HepG2 (cell line): ENCODE results near the gene SEMA3F. TPM values are rescaled to one million over a fixed set of nuclear protein-coding genes. Genes with fewer than 3 reads are reported as not detected.

ENCODE experiments used
- ARID2 ChIP-seq: sonication (generic); formaldehyde crosslinking; IDR thresholded peaks from 2 replicates; pipeline ENCODE4 v1.8.1; 2022; ENCODE audit warnings: mild to moderate bottlenecking, missing genetic modification reagents, borderline replicate concordance
- CREM ChIP-seq, 2 experiments: sonication (generic) in 1 of 2; formaldehyde crosslinking in 1 of 2; IDR thresholded peaks; 2 replicates each; pipeline versions ENCODE4 v1.4.0 to v1.6.1; 2016 to 2020; ENCODE audit warnings: antibody characterized with exemption in 1 of 2, mild to moderate bottlenecking in 1 of 2, missing genetic modification reagents in 1 of 2
- ELF4 ChIP-seq: sonication (generic); formaldehyde crosslinking; IDR thresholded peaks from 2 replicates; pipeline ENCODE4 v1.5.0; 2020; ENCODE audit warnings: missing genetic modification reagents, mild to moderate bottlenecking, moderate library complexity, borderline replicate concordance
- FOXC1 ChIP-seq: sonication (generic); formaldehyde crosslinking; IDR thresholded peaks from 2 replicates; pipeline ENCODE4 v1.8.0; 2022; ENCODE audit warnings: mild to moderate bottlenecking, missing genetic modification reagents, borderline replicate concordance
- HCFC1 ChIP-seq: fragments of 150-350 bp; IDR thresholded peaks from 2 replicates; pipeline ENCODE4 v1.6.1; 2014; ENCODE audit warnings: low read depth, low read length
- ISL2 ChIP-seq: sonication (generic); formaldehyde crosslinking; IDR thresholded peaks from 2 replicates; pipeline ENCODE4 v1.5.0; 2020; ENCODE audit warnings: missing genetic modification reagents
- MEIS2 ChIP-seq: sonication (generic); formaldehyde crosslinking; IDR thresholded peaks from 2 replicates; pipeline ENCODE4 v1.9.0; 2021; ENCODE audit warnings: mild to moderate bottlenecking, missing genetic modification reagents
- MTA3 ChIP-seq: sonication (generic); formaldehyde crosslinking; IDR thresholded peaks from 2 replicates; pipeline ENCODE4 v1.4.0; 2020; ENCODE audit warnings: missing genetic modification reagents
- NCOA5 ChIP-seq: sonication (generic); formaldehyde crosslinking; IDR thresholded peaks from 2 replicates; pipeline ENCODE4 v1.4.0; 2020; ENCODE audit warnings: missing genetic modification reagents
- REPIN1 ChIP-seq: sonication (generic); formaldehyde crosslinking; IDR thresholded peaks from 2 replicates; pipeline ENCODE4 v1.8.0; 2022; ENCODE audit warnings: missing genetic modification reagents, low read depth, mild to moderate bottlenecking, borderline replicate concordance
- SATB2 ChIP-seq: sonication (generic); formaldehyde crosslinking; IDR thresholded peaks from 2 replicates; pipeline ENCODE4 v1.5.0; 2020; ENCODE audit warnings: missing genetic modification reagents
- SIN3A ChIP-seq: IDR thresholded peaks from 2 replicates; pipeline ENCODE4 v1.6.1; 2011; ENCODE audit warnings: low read depth, mild to moderate bottlenecking, control low read depth, low read length, borderline replicate concordance
- TSC22D2 ChIP-seq: sonication (generic); formaldehyde crosslinking; IDR thresholded peaks from 2 replicates; pipeline ENCODE4 v1.5.1; 2020; ENCODE audit warnings: missing genetic modification reagents, mild to moderate bottlenecking, borderline replicate concordance
- ZFP36 ChIP-seq: fragments of 150-350 bp; IDR thresholded peaks from 2 replicates; pipeline ENCODE4 v1.6.1; 2018; ENCODE audit warnings: borderline replicate concordance, low read length, low read depth; ENCODE audit not compliant: partially characterized antibody
- ZNF263 ChIP-seq: sonication (generic); formaldehyde crosslinking; IDR thresholded peaks from 2 replicates; pipeline ENCODE4 v1.4.0; 2020; ENCODE audit warnings: missing genetic modification reagents
- ZNF33B ChIP-seq: sonication (generic); formaldehyde crosslinking; IDR thresholded peaks from 2 replicates; pipeline ENCODE4 v1.5.1; 2020; ENCODE audit warnings: mild to moderate bottlenecking, missing genetic modification reagents
- ZNF451 ChIP-seq: sonication (generic); formaldehyde crosslinking; IDR thresholded peaks from 2 replicates; pipeline ENCODE4 v1.5.0; 2020; ENCODE audit warnings: mild to moderate bottlenecking, missing genetic modification reagents
- ZSCAN20 ChIP-seq: sonication (generic); formaldehyde crosslinking; IDR thresholded peaks from 2 replicates; pipeline ENCODE4 v1.4.0; 2020; ENCODE audit warnings: missing genetic modification reagents, mild to moderate bottlenecking, borderline replicate concordance
- polyA plus RNA-seq, 8 experiments: library from polyadenylated mRNA; depleted of rRNA in 3 of 8; stranded (reverse) in 7 of 8; unstranded in 1 of 8; fragments of >200 nt; fragmentation: Illumina TruSeq in 4 of 8; extraction: Trizol in 4 of 8; gene quantifications; 2 replicates each; pipeline versions ENCODE4 v1.2.1 to v1.2.3, GENCODE V29; 2011 to 2016; ENCODE audit warnings: low read depth in 4 of 8, missing spikeins in 1 of 8, mixed read lengths in 1 of 8; ENCODE audit not compliant: insufficient read depth in 1 of 8
- total RNA-seq, 5 experiments: library from RNA; depleted of rRNA; stranded (reverse); fragments of >200 nt; fragmentation: Illumina TruSeq; extraction: Trizol; gene quantifications; 2 replicates each; pipeline ENCODE4 v1.2.3, GENCODE V29; 2016; ENCODE audit warnings: low read depth in 1 of 5
- TF ChIP-seq, protein P1 (sequence below): sonication (generic); formaldehyde crosslinking; IDR thresholded peaks from 2 replicates; pipeline ENCODE4 v1.5.0; 2020; ENCODE audit warnings: missing genetic modification reagents
- TF ChIP-seq, protein P2 (sequence below): fragments of 450-650 bp; IDR thresholded peaks from 2 replicates; pipeline ENCODE4 v1.6.1; 2017; ENCODE audit warnings: mild to moderate bottlenecking
- TF ChIP-seq, protein P3 (sequence below): IDR thresholded peaks from 2 replicates; pipeline ENCODE4 v1.6.1; 2018; ENCODE audit warnings: missing genetic modification reagents
- TF ChIP-seq, protein P4 (sequence below): sonication (generic); formaldehyde crosslinking; conservative IDR thresholded peaks from 2 replicates; pipeline ENCODE4 v1.4.0; 2020; ENCODE audit warnings: missing genetic modification reagents

The SEMA3F gene
- total and polyA plus RNA-seq, 2 of the 13 experiments (the other 11 are each of a cell fraction or from before 2014, with no cell fraction given): 7.6 to 17.2 TPM

DNA sequence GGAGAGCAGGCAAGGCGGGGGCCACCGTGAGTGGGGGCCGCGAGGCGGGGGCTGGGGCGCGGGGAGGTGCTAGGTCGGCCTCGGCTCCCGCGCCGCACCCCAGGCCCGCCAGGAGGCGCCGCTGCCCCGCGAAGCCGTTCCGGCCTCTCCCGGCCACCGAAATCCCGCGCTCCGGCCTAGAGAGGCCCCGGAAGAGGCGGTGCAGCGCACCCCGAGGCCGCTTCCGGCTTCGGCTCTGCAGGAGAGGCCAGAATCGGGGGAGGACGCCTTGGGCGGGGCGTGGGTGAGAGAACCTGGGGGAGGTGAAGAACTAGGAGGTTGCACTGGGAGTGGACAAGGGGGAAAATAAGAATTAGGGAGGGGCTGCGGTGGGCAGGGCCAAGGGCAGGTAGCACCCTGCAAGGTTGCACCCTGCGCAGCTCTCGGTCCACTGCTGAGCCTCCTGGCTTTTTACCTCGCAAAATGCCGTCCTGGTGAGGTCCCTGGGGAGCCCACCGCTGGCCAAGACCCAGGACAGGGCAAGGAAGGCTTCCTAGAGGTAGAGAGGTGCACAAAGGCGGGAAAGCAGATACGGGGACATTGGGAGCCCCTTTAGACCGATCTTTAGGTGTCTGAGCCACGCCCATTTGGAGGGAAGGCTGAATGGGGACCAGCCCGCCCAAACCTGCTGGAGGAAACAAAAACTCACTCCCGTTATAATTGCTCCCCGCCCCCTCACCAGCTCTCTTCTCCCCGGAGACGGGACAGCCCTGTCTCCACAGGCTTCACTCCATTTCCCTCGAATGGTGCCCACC, 72.5 kb downstream of the SEMA3F start (continued):
- peak; percentile 62; the same call in 1 of the 2 replicates for TF ChIP-seq ISL2 (CRISPR knock-in tag)
- TF ChIP-seq ARID2 (CRISPR knock-in tag): no peak
- TF ChIP-seq, protein P1, sequence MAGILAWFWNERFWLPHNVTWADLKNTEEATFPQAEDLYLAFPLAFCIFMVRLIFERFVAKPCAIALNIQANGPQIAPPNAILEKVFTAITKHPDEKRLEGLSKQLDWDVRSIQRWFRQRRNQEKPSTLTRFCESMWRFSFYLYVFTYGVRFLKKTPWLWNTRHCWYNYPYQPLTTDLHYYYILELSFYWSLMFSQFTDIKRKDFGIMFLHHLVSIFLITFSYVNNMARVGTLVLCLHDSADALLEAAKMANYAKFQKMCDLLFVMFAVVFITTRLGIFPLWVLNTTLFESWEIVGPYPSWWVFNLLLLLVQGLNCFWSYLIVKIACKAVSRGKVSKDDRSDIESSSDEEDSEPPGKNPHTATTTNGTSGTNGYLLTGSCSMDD (CRISPR knock-in tag): no peak
- TF ChIP-seq MEIS2: no peak; the same call in 1 of the 2 replicates
- 0 out of 2 replicates have a peak, but pooled peaks have one; percentile 33 for TF ChIP-seq TSC22D2
- TF ChIP-seq ZNF263 (CRISPR knock-in tag): no peak; the same call in 1 of the 2 replicates
- TF ChIP-seq, protein P2, sequence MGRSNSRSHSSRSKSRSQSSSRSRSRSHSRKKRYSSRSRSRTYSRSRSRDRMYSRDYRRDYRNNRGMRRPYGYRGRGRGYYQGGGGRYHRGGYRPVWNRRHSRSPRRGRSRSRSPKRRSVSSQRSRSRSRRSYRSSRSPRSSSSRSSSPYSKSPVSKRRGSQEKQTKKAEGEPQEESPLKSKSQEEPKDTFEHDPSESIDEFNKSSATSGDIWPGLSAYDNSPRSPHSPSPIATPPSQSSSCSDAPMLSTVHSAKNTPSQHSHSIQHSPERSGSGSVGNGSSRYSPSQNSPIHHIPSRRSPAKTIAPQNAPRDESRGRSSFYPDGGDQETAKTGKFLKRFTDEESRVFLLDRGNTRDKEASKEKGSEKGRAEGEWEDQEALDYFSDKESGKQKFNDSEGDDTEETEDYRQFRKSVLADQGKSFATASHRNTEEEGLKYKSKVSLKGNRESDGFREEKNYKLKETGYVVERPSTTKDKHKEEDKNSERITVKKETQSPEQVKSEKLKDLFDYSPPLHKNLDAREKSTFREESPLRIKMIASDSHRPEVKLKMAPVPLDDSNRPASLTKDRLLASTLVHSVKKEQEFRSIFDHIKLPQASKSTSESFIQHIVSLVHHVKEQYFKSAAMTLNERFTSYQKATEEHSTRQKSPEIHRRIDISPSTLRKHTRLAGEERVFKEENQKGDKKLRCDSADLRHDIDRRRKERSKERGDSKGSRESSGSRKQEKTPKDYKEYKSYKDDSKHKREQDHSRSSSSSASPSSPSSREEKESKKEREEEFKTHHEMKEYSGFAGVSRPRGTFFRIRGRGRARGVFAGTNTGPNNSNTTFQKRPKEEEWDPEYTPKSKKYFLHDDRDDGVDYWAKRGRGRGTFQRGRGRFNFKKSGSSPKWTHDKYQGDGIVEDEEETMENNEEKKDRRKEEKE: no peak
- no peak for TF ChIP-seq ZNF33B (CRISPR knock-in tag)
- no peak for TF ChIP-seq ZFP36
- TF ChIP-seq, protein P3, sequence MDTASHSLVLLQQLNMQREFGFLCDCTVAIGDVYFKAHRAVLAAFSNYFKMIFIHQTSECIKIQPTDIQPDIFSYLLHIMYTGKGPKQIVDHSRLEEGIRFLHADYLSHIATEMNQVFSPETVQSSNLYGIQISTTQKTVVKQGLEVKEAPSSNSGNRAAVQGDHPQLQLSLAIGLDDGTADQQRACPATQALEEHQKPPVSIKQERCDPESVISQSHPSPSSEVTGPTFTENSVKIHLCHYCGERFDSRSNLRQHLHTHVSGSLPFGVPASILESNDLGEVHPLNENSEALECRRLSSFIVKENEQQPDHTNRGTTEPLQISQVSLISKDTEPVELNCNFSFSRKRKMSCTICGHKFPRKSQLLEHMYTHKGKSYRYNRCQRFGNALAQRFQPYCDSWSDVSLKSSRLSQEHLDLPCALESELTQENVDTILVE (CRISPR knock-in tag): peak; percentile 92
- 0 out of 2 replicates have a peak, but pooled peaks have one; percentile 13 for TF ChIP-seq CREM (IDR thresholded peaks at IDR 0.05)
- TF ChIP-seq CREM (CRISPR knock-in tag; IDR thresholded peaks at IDR 0.05): no peak
- TF ChIP-seq SIN3A: peak; percentile 68; the same call in 1 of the 2 replicates
- no peak for TF ChIP-seq ZNF451
- peak; percentile 85; the same call in 1 of the 2 replicates for TF ChIP-seq REPIN1 (CRISPR knock-in tag)
- peak; percentile 56; the same call in 1 of the 2 replicates for TF ChIP-seq HCFC1
- no peak for TF ChIP-seq NCOA5 (CRISPR knock-in tag)
- TF ChIP-seq FOXC1: peak; percentile 82
- TF ChIP-seq, protein P4, sequence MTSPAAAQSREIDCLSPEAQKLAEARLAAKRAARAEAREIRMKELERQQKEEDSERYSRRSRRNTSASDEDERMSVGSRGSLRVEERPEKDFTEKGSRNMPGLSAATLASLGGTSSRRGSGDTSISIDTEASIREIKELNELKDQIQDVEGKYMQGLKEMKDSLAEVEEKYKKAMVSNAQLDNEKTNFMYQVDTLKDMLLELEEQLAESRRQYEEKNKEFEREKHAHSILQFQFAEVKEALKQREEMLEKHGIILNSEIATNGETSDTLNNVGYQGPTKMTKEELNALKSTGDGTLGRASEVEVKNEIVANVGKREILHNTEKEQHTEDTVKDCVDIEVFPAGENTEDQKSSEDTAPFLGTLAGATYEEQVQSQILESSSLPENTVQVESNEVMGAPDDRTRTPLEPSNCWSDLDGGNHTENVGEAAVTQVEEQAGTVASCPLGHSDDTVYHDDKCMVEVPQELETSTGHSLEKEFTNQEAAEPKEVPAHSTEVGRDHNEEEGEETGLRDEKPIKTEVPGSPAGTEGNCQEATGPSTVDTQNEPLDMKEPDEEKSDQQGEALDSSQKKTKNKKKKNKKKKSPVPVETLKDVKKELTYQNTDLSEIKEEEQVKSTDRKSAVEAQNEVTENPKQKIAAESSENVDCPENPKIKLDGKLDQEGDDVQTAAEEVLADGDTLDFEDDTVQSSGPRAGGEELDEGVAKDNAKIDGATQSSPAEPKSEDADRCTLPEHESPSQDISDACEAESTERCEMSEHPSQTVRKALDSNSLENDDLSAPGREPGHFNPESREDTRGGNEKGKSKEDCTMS (CRISPR knock-in tag): no peak; the same call in 1 of the 2 replicates
- no peak for TF ChIP-seq MTA3 (CRISPR knock-in tag)
- no peak for TF ChIP-seq SATB2
- peak; percentile 77; the same call in 1 of the 2 replicates for TF ChIP-seq ELF4 (CRISPR knock-in tag)
- TF ChIP-seq ZSCAN20: peak; percentile 41; the same call in 1 of the 2 replicates
